ENCODE results near the gene GPC2. TPM values are rescaled to one million over a fixed set of nuclear protein-coding genes. Genes with fewer than 3 reads are reported as not detected.
"Not testable (repeated sequence)": the region's sequence is repeated elsewhere in the genome, so short reads cannot be mapped to it uniquely, and the experiment has no call there.

GPC2 gene
- total RNA-seq, 2 experiments from 2014 or later: 2.9 to 6.2 TPM

- no peak for ATAC-seq
- no peak overlapping the region for H3K4me3 Mint-ChIP-seq
- H3K27me3 Mint-ChIP-seq: no peaks in the 10 kb centered on the region
- H3K36me3 Mint-ChIP-seq: no peaks in the 10 kb centered on the region
- CTCF ChIA-PET: interaction anchor here (2.0 to 3.9 kb wide), 2 partner anchors 16 to 24 kb away, joined by 7 to 21 read pairs; no protein-coding TSS in a partner anchor
- no peak for DNase-seq
- H3K4me1 Mint-ChIP-seq: peaks cover 17% of the 10 kb centered on the region
- no peaks in the 10 kb centered on the region for H3K9me3 Mint-ChIP-seq (ENCODE audit: low read depth)
- no peak overlapping the region for H3K27ac Mint-ChIP-seq
Measured at GRCh38 chr7:100192969-100193368, 15.8 kb upstream of the GPC2 start.

- not testable (repeated sequence) for DNase-seq; H3K36me3 Mint-ChIP-seq; ATAC-seq; H3K27me3 Mint-ChIP-seq; H3K4me3 Mint-ChIP-seq; H3K27ac Mint-ChIP-seq; H3K9me3 Mint-ChIP-seq (ENCODE audit: low read depth)
- CTCF ChIA-PET: interaction anchor here (2.0 to 3.9 kb wide), 2 partner anchors 17 to 25 kb away, joined by 7 to 21 read pairs; no protein-coding TSS in a partner anchor
- peaks cover 17% of the 10 kb centered on the region for H3K4me1 Mint-ChIP-seq
Measured at GRCh38 chr7:100192281-100192862, 15.2 kb upstream of the GPC2 start.

GRCh38 chr7:100191775-100192174 lies 14.6 kb upstream of the GPC2 start:
- H3K27me3 Mint-ChIP-seq: no peaks in the 10 kb centered on the region
- ATAC-seq (no peak), DNase-seq (no peak)
- no peak overlapping the region for H3K4me3 Mint-ChIP-seq
- peaks cover 17% of the 10 kb centered on the region for H3K4me1 Mint-ChIP-seq
- no peaks in the 10 kb centered on the region for H3K9me3 Mint-ChIP-seq (ENCODE audit: low read depth)
- H3K27ac Mint-ChIP-seq: no peak overlapping the region
- H3K36me3 Mint-ChIP-seq: no peaks in the 10 kb centered on the region
- CTCF ChIA-PET: no interaction called here

GRCh38 chr7:100190048-100190711 lies 13.0 kb upstream of the GPC2 start:
- ATAC-seq (peak; percentile 92), DNase-seq (no peak)

GRCh38 chr7:100189061-100189460 lies 11.9 kb upstream of the GPC2 start:
- Mint-ChIP-seq H3K4me3 (no peak overlapping the region), H3K9me3 (ENCODE audit: low read depth) (no peaks in the 10 kb centered on the region), H3K27me3 (no peaks in the 10 kb centered on the region), H3K27ac (no peak overlapping the region), H3K36me3 (no peaks in the 10 kb centered on the region), H3K4me1 (peaks cover 17% of the 10 kb centered on the region)
- DNase-seq (no peak), ATAC-seq (no peak)
- CTCF ChIA-PET: interaction anchor here (1.1 to 6.5 kb wide), 9 partner anchors 12 to 56 kb away, joined by 3 to 80 read pairs (median 7); partner anchors contain the start of genes GAL3ST4, GPC2, LAMTOR4 and PVRIG

More at GRCh38 chr7:100190048-100190711, 13.0 kb upstream of the GPC2 start:
- Mint-ChIP-seq H3K4me3 (no peak overlapping the region), H3K27me3 (no peaks in the 10 kb centered on the region), H3K4me1 (peaks cover 17% of the 10 kb centered on the region), H3K36me3 (no peaks in the 10 kb centered on the region), H3K9me3 (ENCODE audit: low read depth) (no peaks in the 10 kb centered on the region), H3K27ac (peak overlapping the region; percentile 48)
- CTCF ChIA-PET: interaction anchor here (0.7 to 6.5 kb wide), 14 partner anchors 8 to 217 kb away, joined by 3 to 80 read pairs (median 4); partner anchors contain the start of genes GAL3ST4, GPC2, LAMTOR4 and PVRIG

- DNase-seq (no peak), ATAC-seq (no peak)
- CTCF ChIA-PET: interaction anchor here (0.8 to 6.5 kb wide), 4 partner anchors 10 to 52 kb away, joined by 3 to 80 read pairs (median 5); no protein-coding TSS in a partner anchor
- peaks cover 3% of the 10 kb centered on the region for H3K36me3 Mint-ChIP-seq
- H3K4me3 Mint-ChIP-seq: no peak overlapping the region
- no peaks in the 10 kb centered on the region for H3K9me3 Mint-ChIP-seq (ENCODE audit: low read depth)
- H3K27ac Mint-ChIP-seq: no peak overlapping the region
- no peaks in the 10 kb centered on the region for H3K27me3 Mint-ChIP-seq
- peaks cover 32% of the 10 kb centered on the region for H3K4me1 Mint-ChIP-seq
Measured at GRCh38 chr7:100185726-100186125, 8.5 kb upstream of the GPC2 start.

- not testable (repeated sequence) for H3K4me3 Mint-ChIP-seq; H3K27ac Mint-ChIP-seq; H3K27me3 Mint-ChIP-seq; H3K36me3 Mint-ChIP-seq; ATAC-seq; H3K9me3 Mint-ChIP-seq (ENCODE audit: low read depth); DNase-seq
- H3K4me1 Mint-ChIP-seq: peaks cover 27% of the 10 kb centered on the region
- CTCF ChIA-PET: interaction anchor here (1.4 to 2.5 kb wide), 2 partner anchors 50 to 225 kb away, joined by 3 to 10 read pairs; no protein-coding TSS in a partner anchor
Measured at GRCh38 chr7:100183090-100183489, 5.9 kb upstream of the GPC2 start.

- Mint-ChIP-seq H3K4me1 (peaks cover 29% of the 10 kb centered on the region), H3K27ac (peak overlapping the region; percentile 43)
- H3K27me3 Mint-ChIP-seq; DNase-seq; H3K4me3 Mint-ChIP-seq; ATAC-seq; H3K36me3 Mint-ChIP-seq; H3K9me3 Mint-ChIP-seq (ENCODE audit: low read depth): not testable (repeated sequence)
- CTCF ChIA-PET: interaction anchor here (1.2 to 2.5 kb wide), 4 partner anchors 12 to 225 kb away, joined by 3 to 10 read pairs (median 3); no protein-coding TSS in a partner anchor
Measured at GRCh38 chr7:100182616-100183015, 5.4 kb upstream of the GPC2 start.

DNA sequence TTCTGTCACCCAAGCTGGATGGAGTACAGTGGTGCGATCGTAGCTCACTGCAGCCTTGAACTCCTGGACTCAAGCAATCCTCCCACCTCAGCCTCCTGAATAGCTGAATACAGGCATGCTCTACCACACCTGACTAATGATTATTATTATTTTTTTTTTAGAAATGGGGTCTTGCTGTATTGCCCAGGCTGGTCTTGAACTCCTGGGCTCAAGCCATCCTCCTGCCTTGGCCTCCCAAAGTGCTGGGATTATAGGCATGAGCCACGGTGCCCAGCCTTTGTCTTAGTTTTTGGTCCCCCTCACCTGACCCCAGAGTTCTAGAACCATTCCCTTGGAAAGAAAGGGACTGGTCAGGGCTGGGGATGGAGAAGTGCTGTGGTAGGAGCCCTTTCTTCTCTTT lies 2.9 kb upstream of the GPC2 start:
- CTCF ChIA-PET: interaction anchor here (0.7 to 1.9 kb wide), 10 partner anchors 8 to 98 kb away, joined by 3 to 7 read pairs (median 3); partner anchors contain the start of gene LAMTOR4
- Mint-ChIP-seq H3K27me3 (peaks cover 11% of the 10 kb centered on the region), H3K4me1 (peaks cover 40% of the 10 kb centered on the region), H3K4me3 (peak overlapping the region; percentile 46), H3K27ac (peak overlapping the region; percentile 80)
- H3K36me3 Mint-ChIP-seq; DNase-seq; ATAC-seq; H3K9me3 Mint-ChIP-seq (ENCODE audit: low read depth): not testable (repeated sequence)

- ATAC-seq (no peak), DNase-seq (no peak)
- Mint-ChIP-seq H3K27ac (no peak overlapping the region), H3K9me3 (ENCODE audit: low read depth) (no peaks in the 10 kb centered on the region), H3K4me1 (peaks cover 26% of the 10 kb centered on the region), H3K36me3 (peaks cover 3% of the 10 kb centered on the region), H3K27me3 (peaks cover 29% of the 10 kb centered on the region), H3K4me3 (peak overlapping the region; percentile 67)
- CTCF ChIA-PET: interaction anchor here (0.9 to 3.6 kb wide), 5 partner anchors 10 to 44 kb away, joined by 3 to 11 read pairs (median 3); no protein-coding TSS in a partner anchor
Measured at GRCh38 chr7:100176096-100177044, 811 bp downstream of the GPC2 start.

DNA sequence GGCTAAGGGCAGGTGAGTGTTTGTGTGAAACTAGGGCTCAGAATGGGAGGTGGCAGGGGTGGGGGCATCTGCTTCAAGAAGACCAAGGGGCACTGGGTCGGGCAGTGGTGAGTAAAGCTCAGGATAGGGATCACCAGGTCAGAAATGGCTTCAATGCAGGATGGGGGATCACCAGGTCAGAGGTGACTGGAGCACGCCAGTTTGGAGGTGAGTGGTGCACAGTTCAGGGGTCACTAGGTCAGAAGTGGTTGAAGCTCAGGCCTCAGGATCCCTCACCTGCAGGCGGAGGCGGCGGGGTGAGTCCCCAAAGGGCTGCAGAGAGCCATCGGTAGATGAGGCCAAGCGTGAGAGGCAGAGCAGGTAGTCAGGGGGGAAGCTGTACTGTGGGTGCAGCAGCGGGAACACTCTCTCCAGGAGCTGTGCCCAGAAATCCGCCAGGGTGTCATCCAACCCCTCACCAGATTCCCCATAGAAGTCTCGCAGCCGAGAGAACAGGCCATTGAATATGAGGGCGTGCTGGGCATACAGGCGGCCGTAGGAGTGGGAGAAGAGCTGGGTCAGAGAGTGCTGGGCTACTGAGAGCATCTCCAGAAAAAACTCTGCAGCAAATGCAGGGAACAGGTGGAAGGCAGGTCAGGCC lies 1.8 kb downstream of the GPC2 start:
- H3K36me3 Mint-ChIP-seq: peaks cover 1% of the 10 kb centered on the region
- CTCF ChIA-PET: interaction anchor here (3.6 kb wide), 1 partner anchor 42 kb away, joined by 11 read pairs; no protein-coding TSS in a partner anchor
- H3K4me1 Mint-ChIP-seq: peaks cover 25% of the 10 kb centered on the region
- no peak for DNase-seq
- no peak overlapping the region for H3K27ac Mint-ChIP-seq
- H3K9me3 Mint-ChIP-seq (ENCODE audit: low read depth): no peaks in the 10 kb centered on the region
- ATAC-seq: no peak
- peaks cover 35% of the 10 kb centered on the region for H3K27me3 Mint-ChIP-seq
- no peak overlapping the region for H3K4me3 Mint-ChIP-seq

GRCh38 chr7:100174582-100174981 lies 2.6 kb downstream of the GPC2 start:
- Mint-ChIP-seq H3K27me3 (peaks cover 40% of the 10 kb centered on the region), H3K36me3 (no peaks in the 10 kb centered on the region), H3K9me3 (ENCODE audit: low read depth) (no peaks in the 10 kb centered on the region), H3K4me3 (no peak overlapping the region), H3K27ac (no peak overlapping the region), H3K4me1 (peaks cover 26% of the 10 kb centered on the region)
- ATAC-seq (no peak), DNase-seq (no peak)
- CTCF ChIA-PET: no interaction called here

Measured in activated CD8-positive, alpha-beta memory T cell treated with anti-CD3 and anti-CD28 coated beads, Interleukin-2, amount 10 ng/mL, durations not matched to agents 7 days and 5 days (primary cell).